Cardiac muscle cell (in vitro differentiated cells and primary cell): ENCODE results near the gene FAM81A. TPM values are rescaled to one million over a fixed set of nuclear protein-coding genes. Genes with fewer than 3 reads are reported as not detected.
"Not testable (repeated sequence)": the region's sequence is repeated elsewhere in the genome, so short reads cannot be mapped to it uniquely, and the experiment has no call there.

Experiments used
- DNase-seq, 2 donors: peaks; one replicate each; pipeline versions ENCODE4 v3.0.0 to v3.0.0-alpha.2; 2010 to 2017; ENCODE audit warnings: low read depth in 1 of 2, low spot score in 1 of 2
- H3K27ac ChIP-seq: fragments of 200-600 bp; sonication (generic); 2 replicates; pipeline ENCODE4 v1.5.1; 2016
- H3K27me3 ChIP-seq: fragments of 200-600 bp; sonication (generic); 2 replicates; pipeline ENCODE4 v1.6.0; 2016; ENCODE audit warnings: control low read depth
- H3K36me3 ChIP-seq: fragments of 200-600 bp; sonication (generic); 2 replicates; pipeline ENCODE4 v1.5.1; 2016; ENCODE audit warnings: control low read depth
- H3K4me1 ChIP-seq: fragments of 200-600 bp; sonication (generic); 2 replicates; pipeline ENCODE4 v1.8.1; 2017; ENCODE audit warnings: low read depth, mild to moderate bottlenecking, mixed run types
- H3K4me3 ChIP-seq: fragments of 200-600 bp; sonication (generic); 2 replicates; pipeline ENCODE4 v1.5.1; 2016; ENCODE audit warnings: mild to moderate bottlenecking
- H3K9me3 ChIP-seq: fragments of 200-600 bp; sonication (generic); 2 replicates; pipeline ENCODE4 v1.5.1; 2017; ENCODE audit warnings: low read depth, mild to moderate bottlenecking, control low read depth
- CTCF ChIP-seq: IDR thresholded peaks from 2 replicates; pipeline ENCODE4 v1.5.1; 2012; ENCODE audit warnings: low read depth, mild to moderate bottlenecking, low read length
- polyA plus RNA-seq: library from polyadenylated mRNA; unstranded; fragments of >200 nt; fragmentation: Nextera tagmentation; extraction: Ambion mirVana; gene quantifications from 2 replicates; pipeline ENCODE4 v1.2.1, GENCODE V29; 2016
- total RNA-seq: library from RNA; depleted of rRNA; stranded (reverse); fragments of >200 nt; gene quantifications from 2 replicates; pipeline ENCODE4 v1.2.3, GENCODE V29; 2016

FAM81A gene
- total and polyA plus RNA-seq, 2 experiments from 2014 or later = 1.8 to 5.1 TPM

- DNase-seq = no peak
- no peaks in the 10 kb centered on the region for H3K36me3 ChIP-seq
- no peaks in the 10 kb centered on the region for H3K4me1 ChIP-seq
- H3K4me3 ChIP-seq = no peak overlapping the region
- TF ChIP-seq CTCF = peak; percentile 8
- no peaks in the 10 kb centered on the region for H3K27me3 ChIP-seq
- H3K9me3 ChIP-seq = no peaks in the 10 kb centered on the region
- no peak overlapping the region for H3K27ac ChIP-seq
Observed at GRCh38 chr15:59396679-59397078, 41.3 kb upstream of the FAM81A start.

- DNase-seq = no peak
- H3K36me3 ChIP-seq = no peaks in the 10 kb centered on the region
- no peak overlapping the region for H3K27ac ChIP-seq
- no peaks in the 10 kb centered on the region for H3K4me1 ChIP-seq
- no peak for TF ChIP-seq CTCF
- H3K27me3 ChIP-seq = no peaks in the 10 kb centered on the region
- H3K9me3 ChIP-seq = no peaks in the 10 kb centered on the region
- no peak overlapping the region for H3K4me3 ChIP-seq
Observed at GRCh38 chr15:59398220-59398619, 39.8 kb upstream of the FAM81A start.

- Histone ChIP-seq H3K9me3 (no peaks in the 10 kb centered on the region), H3K4me3 (no peak overlapping the region), H3K27ac (no peak overlapping the region), H3K4me1 (no peaks in the 10 kb centered on the region), H3K36me3 (no peaks in the 10 kb centered on the region), H3K27me3 (no peaks in the 10 kb centered on the region)
- no peak for TF ChIP-seq CTCF
- DNase-seq = no peak
Observed at GRCh38 chr15:59399465-59400102, 38.4 kb upstream of the FAM81A start.

GRCh38 chr15:59400103-59400813 is 37.7 kb upstream of the FAM81A start:
- TF ChIP-seq CTCF = no peak
- H3K27ac ChIP-seq = no peak overlapping the region
- DNase-seq = no peak
- H3K27me3 ChIP-seq = no peaks in the 10 kb centered on the region
- H3K9me3 ChIP-seq = no peaks in the 10 kb centered on the region
- H3K36me3 ChIP-seq = no peaks in the 10 kb centered on the region
- no peaks in the 10 kb centered on the region for H3K4me1 ChIP-seq
- H3K4me3 ChIP-seq = no peak overlapping the region

GRCh38 chr15:59401051-59401823 is 36.7 kb upstream of the FAM81A start:
- not testable (repeated sequence) for H3K9me3 ChIP-seq, DNase-seq, H3K27me3 ChIP-seq, H3K27ac ChIP-seq, H3K4me3 ChIP-seq, H3K36me3 ChIP-seq, H3K4me1 ChIP-seq
